Body of pancreas (tissue), 4 donors: ENCODE data around the gene ESRRB.

Experiments
- CTCF ChIP-seq, 7 experiments: fragments of 450-650 bp in 4 of 7; fragments of 200-600 bp in 3 of 7; sonication (generic) in 3 of 7; IDR thresholded peaks; one replicate each; pipeline ENCODE4 v1.5.1; 2016 to 2019; ENCODE audit warnings: antibody characterized with exemption in 7 of 7
- POLR2A ChIP-seq, 3 donors: fragments of 450-650 bp; IDR thresholded peaks; one replicate each; pipeline ENCODE4 v1.6.1; 2016; ENCODE audit warnings: antibody characterized with exemption in 3 of 3, mild to moderate bottlenecking in 2 of 3

GRCh38 chr14:76550534-76550933 is 174.6 kb downstream of the ESRRB start:
- no peak for TF ChIP-seq CTCF (IDR thresholded peaks at IDR 0.05)
- no peak for TF ChIP-seq POLR2A (IDR thresholded peaks at IDR 0.05)
